ENCODE measurements around the gene MPI. TPM values are rescaled to one million over a fixed set of nuclear protein-coding genes. Genes with fewer than 3 reads are reported as not detected.
"Not testable (repeated sequence)": the region's sequence is repeated elsewhere in the genome, so short reads cannot be mapped to it uniquely, and the experiment has no call there.

Gene MPI
- total RNA-seq, 6 experiments from 2014 or later = 23.5 to 69.7 (median 40.8) TPM

DNA sequence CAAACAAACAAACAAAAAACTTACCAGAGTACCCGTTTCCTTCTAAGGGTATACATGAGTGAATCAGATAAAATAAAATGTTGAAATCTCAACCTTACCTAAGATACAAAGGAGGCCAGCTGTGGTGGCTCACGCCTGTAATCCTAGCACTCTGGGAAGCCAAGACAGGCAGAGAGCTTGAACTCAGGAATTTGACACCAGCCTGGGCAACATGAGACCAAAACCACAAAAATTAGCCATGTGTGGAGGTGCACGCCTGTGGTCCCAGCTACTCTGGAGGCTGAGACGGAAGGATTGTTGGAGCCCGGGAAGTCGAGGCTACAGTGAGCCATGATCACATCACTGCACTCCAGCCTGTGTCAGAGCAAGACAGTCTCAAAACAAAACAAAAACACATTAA lies 27.8 kb downstream of the MPI start:
- WGBS (ENCODE audit: insufficient coverage, low coverage, low lambda C conversion rate, missing lambda C conversion rate) = 80% methylated on average over 5 of the region's 6 CpGs
- Histone ChIP-seq H3K4me1 (no peaks in the 10 kb centered on the region), H3K4me3 (no peak overlapping the region), H3K27me3 (no peaks in the 10 kb centered on the region), H3K9me3 (no peaks in the 10 kb centered on the region), H3K27ac (no peak overlapping the region), H3K36me3 (peaks cover 4 to 98% (median 40%) of the 10 kb centered on the region in 4 donors)
- no peak for TF ChIP-seq POLR2A (IDR thresholded peaks at IDR 0.05)
- TF ChIP-seq, protein P1, sequence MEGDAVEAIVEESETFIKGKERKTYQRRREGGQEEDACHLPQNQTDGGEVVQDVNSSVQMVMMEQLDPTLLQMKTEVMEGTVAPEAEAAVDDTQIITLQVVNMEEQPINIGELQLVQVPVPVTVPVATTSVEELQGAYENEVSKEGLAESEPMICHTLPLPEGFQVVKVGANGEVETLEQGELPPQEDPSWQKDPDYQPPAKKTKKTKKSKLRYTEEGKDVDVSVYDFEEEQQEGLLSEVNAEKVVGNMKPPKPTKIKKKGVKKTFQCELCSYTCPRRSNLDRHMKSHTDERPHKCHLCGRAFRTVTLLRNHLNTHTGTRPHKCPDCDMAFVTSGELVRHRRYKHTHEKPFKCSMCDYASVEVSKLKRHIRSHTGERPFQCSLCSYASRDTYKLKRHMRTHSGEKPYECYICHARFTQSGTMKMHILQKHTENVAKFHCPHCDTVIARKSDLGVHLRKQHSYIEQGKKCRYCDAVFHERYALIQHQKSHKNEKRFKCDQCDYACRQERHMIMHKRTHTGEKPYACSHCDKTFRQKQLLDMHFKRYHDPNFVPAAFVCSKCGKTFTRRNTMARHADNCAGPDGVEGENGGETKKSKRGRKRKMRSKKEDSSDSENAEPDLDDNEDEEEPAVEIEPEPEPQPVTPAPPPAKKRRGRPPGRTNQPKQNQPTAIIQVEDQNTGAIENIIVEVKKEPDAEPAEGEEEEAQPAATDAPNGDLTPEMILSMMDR (IDR thresholded peaks at IDR 0.05) = no peak
- intact Hi-C loops (cut with DNase I) = no loop called here
- ATAC-seq (no peak), DNase-seq (no peak)

DNA sequence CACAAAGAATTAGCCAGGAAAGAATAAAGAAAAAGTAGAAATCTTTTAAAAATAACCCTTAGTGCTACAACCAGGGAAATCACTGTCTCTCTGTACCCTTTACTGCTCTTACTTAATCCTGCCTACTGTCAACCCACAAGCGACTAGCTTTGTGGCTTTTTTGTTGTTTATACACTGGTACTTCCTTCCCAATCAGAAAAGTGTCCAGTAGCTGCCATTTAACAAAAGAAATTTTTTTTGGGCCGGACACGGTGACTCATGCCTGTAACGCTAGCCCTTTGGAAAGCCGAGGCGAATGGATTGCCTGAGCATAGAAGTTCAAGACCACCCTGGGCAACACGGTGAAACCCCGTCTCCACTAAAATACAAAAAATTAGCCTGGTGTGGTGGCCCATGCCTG lies 30.6 kb downstream of the MPI start:
- Histone ChIP-seq H3K9me3 (no peaks in the 10 kb centered on the region), H3K36me3 (peaks cover 0 to 93% (median 48%) of the 10 kb centered on the region in 4 donors), H3K27me3 (no peaks in the 10 kb centered on the region), H3K27ac (no peak overlapping the region), H3K4me3 (no peak overlapping the region), H3K4me1 (no peaks in the 10 kb centered on the region)
- no peak for ATAC-seq
- WGBS (ENCODE audit: insufficient coverage, low coverage, low lambda C conversion rate, missing lambda C conversion rate) = 76% methylated on average over 6 of the region's 8 CpGs
- no peak for DNase-seq
- TF ChIP-seq, protein P1 (IDR thresholded peaks at IDR 0.05) = no peak
- TF ChIP-seq POLR2A (IDR thresholded peaks at IDR 0.05) = no peak
- intact Hi-C loops (cut with DNase I) = no loop called here

DNA sequence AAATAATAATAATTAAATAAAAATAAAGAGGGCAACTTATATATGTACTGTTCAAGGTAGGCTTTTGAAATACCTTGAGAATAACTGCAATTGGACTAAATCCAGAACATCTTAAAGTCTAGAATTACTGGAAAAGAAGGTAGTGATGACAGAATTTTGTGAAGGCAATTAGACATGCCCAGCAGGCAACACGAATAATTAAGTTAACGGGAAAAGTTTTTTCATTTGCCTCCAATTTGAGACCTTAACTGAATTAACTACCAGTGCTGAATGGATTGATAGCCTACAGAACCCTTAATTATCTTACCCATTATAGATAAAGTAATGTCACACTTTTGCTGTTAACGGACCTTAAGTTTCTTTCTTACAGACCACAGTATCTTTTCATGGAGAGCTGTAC lies 34.7 kb downstream of the MPI start:
- intact Hi-C loops (cut with DNase I) = no loop called here
- H3K27ac ChIP-seq = no peak overlapping the region
- ATAC-seq = no peak

DNA sequence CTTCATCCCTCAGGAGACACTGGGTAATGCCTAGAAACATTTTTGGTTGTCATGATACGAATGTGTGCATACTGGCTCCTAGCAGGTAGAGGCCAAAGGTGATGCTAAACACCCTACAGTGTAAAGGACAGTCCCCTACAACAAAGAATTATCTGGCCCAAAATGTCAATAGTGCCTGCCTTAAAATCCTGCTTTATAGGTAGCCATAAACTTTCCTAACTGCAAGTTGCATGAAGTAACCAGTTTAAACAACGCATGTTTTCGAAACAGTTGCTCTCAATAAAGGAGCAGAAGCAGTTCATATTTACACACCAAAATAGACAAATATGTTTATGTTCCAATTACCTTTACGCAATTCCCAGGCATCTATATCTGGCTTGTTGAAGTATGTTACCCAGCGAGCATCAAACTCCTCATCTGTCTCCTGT lies 38.9 kb downstream of the MPI start:
- H3K36me3 ChIP-seq = peaks cover 7 to 54% (median 30%) of the 10 kb centered on the region in 4 donors
- H3K4me3 ChIP-seq = no peak overlapping the region
- no peaks in the 10 kb centered on the region for H3K27me3 ChIP-seq
- DNase-seq = no peak
- whole genome bisulfite sequencing (ENCODE audit: insufficient coverage, low coverage, low lambda C conversion rate, missing lambda C conversion rate) = 46% methylated on average over 5 of the region's 5 CpGs
- H3K9me3 ChIP-seq = no peaks in the 10 kb centered on the region
- peaks cover 0 to 18% (median 2%) of the 10 kb centered on the region in 4 donors for H3K4me1 ChIP-seq
- ATAC-seq = peak; percentile 20 to 77 (median 48)
- no peak for TF ChIP-seq POLR2A (IDR thresholded peaks at IDR 0.05)
- TF ChIP-seq, protein P1 (IDR thresholded peaks at IDR 0.05) = no peak
- no peak overlapping the region for H3K27ac ChIP-seq
- intact Hi-C loops (cut with DNase I) = no loop called here

More for the DNA sequence above, 34.7 kb downstream of the MPI start:
- Histone ChIP-seq H3K27me3 (no peaks in the 10 kb centered on the region), H3K9me3 (no peaks in the 10 kb centered on the region), H3K36me3 (peaks cover 7 to 87% (median 52%) of the 10 kb centered on the region in 4 donors), H3K4me1 (peaks cover 0 to 12% (median 0%) of the 10 kb centered on the region in 4 donors), H3K4me3 (no peak overlapping the region)
- no peak for DNase-seq
- WGBS (ENCODE audit: insufficient coverage, low coverage, low lambda C conversion rate, missing lambda C conversion rate) = 96% methylated on average over 3 of the region's 3 CpGs
- TF ChIP-seq, protein P1 (IDR thresholded peaks at IDR 0.05) = no peak
- no peak for TF ChIP-seq POLR2A (IDR thresholded peaks at IDR 0.05)

DNA sequence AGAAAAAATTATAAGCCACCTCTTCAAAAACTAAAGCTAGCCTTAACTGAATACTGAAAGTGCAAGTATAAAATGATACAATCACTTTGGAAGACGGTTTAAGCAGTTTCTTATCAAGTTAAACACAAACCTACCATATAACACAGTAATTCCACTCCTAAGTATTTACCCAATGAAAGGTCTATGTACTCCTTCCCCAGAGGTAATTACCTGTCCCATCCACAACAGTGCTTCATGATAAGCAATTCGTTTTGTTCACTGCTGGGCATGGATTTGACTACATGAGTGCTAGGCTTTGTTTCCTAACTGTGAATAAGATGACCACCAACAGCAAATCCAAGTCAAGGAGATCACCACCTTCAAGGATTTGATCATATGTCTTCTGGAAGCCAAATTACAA lies 43.7 kb downstream of the MPI start:
- no peaks in the 10 kb centered on the region for H3K27me3 ChIP-seq

DNA sequence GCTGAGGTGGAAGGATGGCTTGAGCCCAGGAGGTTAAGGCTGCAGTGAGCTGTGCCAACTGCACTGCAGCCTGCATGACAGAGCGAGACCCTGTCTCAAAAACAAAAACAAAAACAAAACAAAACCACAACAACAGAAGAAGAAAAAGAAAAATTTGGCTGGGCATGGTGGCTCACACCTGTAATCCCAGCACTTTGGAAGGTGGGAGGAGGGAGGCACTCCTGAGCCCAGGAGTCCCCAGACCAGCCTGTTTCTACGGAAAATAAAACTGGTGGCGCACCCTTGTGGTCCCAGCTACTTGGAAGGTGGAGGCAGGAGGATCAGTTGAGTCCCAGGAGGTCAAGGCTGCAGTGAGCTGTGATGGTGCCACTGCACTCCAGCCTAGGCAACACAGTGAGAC lies 45.4 kb downstream of the MPI start:
- H3K27ac ChIP-seq = peak overlapping the region in 1 of 3 donors; percentile 24
- 73% methylated on average over 2 of the region's 3 CpGs for WGBS (ENCODE audit: insufficient coverage, low coverage, low lambda C conversion rate, missing lambda C conversion rate)
- ATAC-seq; H3K9me3 ChIP-seq; H3K27me3 ChIP-seq; DNase-seq; H3K36me3 ChIP-seq; H3K4me3 ChIP-seq; intact Hi-C loops (cut with DNase I): not testable (repeated sequence)
- peaks cover 0 to 30% (median 10%) of the 10 kb centered on the region in 4 donors for H3K4me1 ChIP-seq

More for the DNA sequence above, 43.7 kb downstream of the MPI start:
- Histone ChIP-seq H3K27ac (no peak overlapping the region), H3K9me3 (no peaks in the 10 kb centered on the region), H3K4me3 (no peak overlapping the region), H3K36me3 (peaks cover 0 to 18% (median 8%) of the 10 kb centered on the region in 4 donors), H3K4me1 (peaks cover 0 to 40% (median 10%) of the 10 kb centered on the region in 4 donors)
- no peak for TF ChIP-seq POLR2A (IDR thresholded peaks at IDR 0.05)
- intact Hi-C loops (cut with DNase I) = no loop called here
- DNase-seq (no peak), ATAC-seq (no peak)
- 21% methylated on average over 2 of the region's 2 CpGs for WGBS (ENCODE audit: insufficient coverage, low coverage, low lambda C conversion rate, missing lambda C conversion rate)

Measured in right lobe of liver (tissue), 6 donors.